Activated CD8-positive, alpha-beta memory T cell treated with anti-CD3 and anti-CD28 coated beads, Interleukin-2, amount 50 U/mL, for 48 hours (primary cell): Measurements from ENCODE around the gene FECH.
"Not testable (repeated sequence)": the region's sequence is repeated elsewhere in the genome, so short reads cannot be mapped to it uniquely, and the experiment has no call there.

Experiments used
- DNase-seq: peaks from one replicate; pipeline ENCODE4 v3.0.0-alpha.2; 2020

The FECH gene, protein sequence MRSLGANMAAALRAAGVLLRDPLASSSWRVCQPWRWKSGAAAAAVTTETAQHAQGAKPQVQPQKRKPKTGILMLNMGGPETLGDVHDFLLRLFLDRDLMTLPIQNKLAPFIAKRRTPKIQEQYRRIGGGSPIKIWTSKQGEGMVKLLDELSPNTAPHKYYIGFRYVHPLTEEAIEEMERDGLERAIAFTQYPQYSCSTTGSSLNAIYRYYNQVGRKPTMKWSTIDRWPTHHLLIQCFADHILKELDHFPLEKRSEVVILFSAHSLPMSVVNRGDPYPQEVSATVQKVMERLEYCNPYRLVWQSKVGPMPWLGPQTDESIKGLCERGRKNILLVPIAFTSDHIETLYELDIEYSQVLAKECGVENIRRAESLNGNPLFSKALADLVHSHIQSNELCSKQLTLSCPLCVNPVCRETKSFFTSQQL

DNA sequence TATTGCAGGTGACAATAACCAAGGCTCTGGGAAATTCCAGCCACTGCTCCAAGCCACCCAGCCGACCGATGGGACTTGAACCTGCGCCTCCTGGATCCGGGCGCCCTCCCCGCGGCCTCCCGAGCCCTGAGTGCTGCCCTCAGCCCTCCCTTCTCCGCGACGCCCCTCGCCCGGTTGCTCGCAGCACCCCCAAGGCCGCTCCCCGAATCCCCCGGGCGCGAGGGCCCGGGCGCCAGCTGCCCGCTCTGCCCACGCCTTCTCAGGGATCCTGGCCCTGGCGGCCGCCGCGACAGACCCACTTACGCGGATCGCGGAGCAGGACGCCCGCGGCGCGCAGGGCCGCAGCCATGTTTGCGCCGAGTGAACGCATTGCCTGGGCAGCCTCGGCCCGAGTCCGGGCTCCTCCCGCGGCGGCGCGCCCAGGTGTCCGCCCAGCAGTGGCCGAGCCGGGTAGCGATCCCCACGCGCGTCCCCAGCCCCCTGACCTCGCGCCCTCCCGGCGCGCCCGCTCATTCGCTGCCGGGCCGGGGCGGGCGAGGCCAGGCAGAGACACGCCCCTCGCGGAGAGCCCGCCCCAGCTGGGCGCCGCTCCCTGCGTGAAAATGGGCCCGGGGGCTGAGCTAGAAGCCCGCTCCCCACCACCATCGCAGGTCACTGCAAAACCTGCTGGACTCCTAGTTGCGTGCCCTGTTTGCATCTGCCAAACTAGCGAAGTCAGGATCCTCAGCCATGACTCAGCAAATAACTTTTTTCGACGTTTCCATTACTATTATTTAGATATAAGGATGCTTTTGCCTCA lies at the start of gene FECH:
Gene FECH (minus strand): TSS at position 452 of the 799 bp plus-strand sequence. CDS start 82 bp downstream, at position 370.
- peak; percentile 81 for DNase-seq

DNA sequence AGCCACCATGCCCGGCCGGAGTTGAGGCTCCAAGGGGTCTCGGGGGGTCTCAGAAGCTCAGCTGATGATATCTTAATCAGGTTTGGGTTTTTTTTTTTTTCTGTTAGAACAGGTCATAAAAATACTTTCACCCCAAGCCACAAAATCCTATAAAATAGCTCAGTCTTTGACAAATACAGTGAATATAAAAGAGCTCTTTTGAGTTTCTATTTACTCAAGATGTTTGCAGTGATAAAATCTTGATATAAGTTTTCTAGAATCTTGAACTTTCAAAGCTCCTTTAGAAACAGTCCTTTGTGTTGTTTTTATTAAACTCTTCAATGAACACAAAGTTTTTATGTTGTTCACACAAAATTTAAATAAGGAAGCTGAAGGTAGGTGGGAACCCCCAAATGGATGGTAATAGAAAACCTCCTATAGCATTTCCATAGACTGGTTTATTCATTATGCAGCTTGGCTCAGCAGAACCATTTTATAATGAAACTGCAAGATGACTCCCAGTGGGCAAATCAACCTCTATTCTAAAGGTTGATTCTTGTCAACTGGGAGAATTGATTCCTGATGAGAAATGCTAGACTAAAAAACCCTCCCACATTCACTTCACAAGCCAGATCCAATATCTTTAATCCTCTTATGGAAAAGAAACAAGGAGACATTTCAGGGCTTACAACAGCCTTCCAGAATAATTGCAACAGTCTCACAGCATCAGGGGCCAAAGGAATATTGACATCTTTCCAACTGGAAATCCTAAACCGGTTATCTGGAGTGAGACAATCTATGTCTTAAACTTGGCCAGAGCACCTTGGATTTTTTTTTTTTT lies 48.7 kb upstream of the FECH start:
- DNase-seq = no peak

DNA sequence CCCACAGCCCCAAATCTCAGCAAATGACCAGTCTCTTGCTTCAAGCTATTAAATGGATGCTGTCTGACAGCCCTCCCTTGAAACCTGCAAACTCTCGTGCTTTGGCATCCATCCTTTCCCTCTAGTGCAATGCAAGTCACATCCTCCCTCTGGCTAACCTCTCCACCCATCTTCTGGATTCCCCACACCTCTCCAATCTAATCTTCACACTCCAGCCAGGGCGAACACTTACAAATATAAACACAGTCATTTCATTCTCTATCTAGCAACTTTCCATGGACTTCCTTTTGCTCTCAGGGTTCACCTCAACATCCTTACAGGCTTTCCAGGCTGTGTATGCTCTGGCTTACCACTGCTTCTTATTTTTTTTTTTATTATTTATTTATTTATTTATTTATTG lies 45.2 kb upstream of the FECH start:
- peak; percentile 37 for DNase-seq

DNA sequence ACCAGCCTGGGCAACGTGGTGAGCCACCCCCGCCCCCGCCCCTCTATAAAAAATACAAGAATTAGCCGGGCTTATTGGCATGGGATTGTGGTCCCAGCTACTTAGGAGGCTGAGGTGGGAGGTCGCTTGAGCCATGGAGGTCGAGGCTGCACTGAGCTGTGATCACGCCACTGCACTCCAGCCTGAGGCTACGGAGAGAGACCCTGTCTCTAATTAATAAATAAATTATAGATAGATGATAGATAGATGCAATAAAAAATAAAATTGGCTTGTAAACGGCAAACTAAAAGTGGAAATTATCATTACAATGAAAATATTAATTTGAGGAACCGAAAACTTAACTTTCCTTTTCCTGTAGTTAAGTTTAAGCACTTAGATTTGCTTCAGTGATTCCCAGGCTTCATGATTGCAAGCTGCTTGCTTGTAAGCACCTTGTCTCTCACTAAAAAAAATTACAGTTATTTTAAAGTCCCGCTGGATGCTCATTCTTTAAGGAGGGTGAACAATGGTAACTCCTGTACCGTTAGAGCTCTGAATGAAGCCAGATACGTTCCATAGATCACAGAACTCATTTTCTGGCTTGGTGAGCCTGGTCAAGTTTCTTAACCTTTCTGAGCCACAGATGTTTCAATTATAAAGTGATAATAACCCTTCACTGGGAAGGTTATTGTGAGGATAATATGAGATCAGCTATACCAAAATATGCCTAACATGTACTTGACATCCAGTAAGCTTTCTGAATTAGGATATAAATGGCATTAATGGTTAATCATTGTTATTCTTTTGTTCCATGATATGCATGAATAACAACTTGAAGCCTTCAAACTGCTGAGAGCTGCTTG lies 44.5 kb upstream of the FECH start:
- DNase-seq = no peak

DNA sequence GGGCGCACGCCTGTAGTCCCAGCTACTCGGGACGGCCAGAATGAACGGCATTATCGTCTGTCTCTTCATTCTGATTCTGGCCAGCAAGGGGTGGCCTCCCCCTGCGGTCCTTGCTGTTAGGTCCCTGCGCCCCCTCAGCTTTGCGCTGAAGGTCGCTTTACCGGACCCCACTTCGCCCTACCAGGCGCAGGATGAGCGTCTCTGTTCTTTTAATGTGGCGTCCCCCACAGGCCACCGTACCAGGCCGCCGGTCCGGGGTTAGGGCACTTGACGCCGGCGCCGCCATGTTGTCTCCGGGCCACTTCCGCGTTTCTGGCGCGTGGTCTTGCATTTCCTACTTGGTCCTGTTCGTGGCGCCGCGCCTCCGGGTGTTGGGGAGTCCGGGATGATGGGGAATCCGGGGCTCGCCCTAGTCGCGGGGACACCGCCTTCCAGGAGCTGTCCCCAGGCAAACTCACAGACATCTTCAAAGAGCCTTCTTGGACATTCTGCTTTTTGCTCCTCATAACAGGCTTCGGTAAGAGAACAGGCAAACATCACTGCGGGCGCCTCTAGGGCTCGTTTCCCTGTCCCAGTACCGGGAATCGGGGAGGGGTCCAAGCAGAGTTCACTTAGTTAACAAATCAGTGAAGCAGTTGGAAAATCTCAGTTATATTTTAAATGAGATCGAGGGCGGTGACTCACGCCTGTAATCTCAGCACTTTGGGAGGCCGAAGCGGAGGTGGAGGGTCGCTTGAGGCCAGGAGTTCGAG lies 43.7 kb upstream of the FECH start:
- DNase-seq = peak; percentile 95

DNA sequence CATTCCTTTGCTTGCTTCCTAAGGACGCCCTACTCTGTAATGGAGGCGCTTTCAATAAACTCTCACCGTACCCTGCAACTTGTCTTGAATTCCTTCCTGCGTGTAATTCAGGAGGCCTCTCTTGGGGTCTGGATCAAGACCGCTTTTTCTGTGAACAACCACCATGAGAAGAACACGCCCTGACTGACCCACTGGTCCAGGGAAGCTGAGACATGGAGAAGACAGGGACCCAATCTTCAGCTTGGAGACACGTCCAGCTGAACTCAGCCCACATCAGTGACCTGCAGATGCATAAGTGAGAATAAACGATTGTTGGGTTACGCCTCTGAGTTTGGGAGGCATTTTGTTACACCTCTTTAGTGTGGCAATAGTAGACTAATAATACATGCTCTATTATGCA lies 42.9 kb upstream of the FECH start:
- DNase-seq = peak; percentile 52

DNA sequence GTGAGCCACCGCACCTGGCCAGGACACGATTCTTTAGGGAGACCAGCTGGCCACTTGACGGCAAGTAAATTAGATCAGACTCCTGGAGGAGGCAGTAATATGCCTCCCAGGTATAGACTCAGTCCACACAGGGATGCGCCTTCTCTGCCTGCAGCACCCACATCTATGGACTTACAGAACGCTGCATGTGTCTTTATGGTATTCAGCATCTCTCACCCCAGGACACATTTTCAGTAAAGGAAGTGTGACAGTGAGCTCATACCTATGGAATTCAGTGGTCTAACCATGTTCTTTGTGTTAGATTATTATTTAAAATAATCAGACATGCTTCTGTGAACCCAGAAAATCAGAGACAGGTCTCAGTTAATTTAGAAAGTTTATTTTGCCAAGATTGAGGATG lies 41.0 kb upstream of the FECH start:
- no peak for DNase-seq

DNA sequence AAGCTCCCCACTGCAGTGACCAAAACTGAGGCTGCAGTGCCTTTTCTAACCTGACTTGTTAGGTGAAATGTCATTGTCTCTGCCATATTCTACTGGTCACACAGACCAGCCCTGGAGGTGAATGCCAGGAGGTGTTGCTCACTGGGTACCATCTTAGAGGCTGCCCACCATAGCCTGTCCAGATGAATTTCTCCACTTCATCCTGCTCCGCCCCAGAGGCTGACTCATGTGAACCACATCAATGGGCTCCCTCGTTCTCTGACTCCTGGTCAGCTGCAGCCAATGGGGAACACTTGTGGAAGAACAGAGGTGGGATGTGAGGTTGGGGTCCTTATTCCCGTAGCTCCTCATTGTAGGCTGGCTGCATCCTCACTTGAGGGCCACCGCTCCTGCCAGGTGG lies 38.5 kb upstream of the FECH start:
- no peak for DNase-seq

DNA sequence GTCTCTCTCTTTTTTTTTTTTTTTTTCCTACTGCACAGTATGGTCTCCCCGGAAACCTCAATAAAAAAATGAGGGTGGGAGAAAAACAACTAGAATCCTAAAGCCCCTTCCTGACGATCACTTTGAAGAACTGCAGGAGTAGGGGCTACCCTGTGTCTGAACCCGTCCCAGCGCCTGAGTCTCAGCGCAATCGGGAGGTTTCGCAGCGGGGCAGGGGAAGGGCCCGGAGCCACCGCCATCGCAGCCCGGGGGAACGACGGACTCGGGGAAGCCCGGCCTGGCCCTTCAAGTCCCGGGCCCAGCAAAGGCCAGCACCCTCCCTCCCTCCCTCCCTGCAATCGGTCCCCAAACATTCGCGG lies 34.7 kb upstream of the FECH start:
- DNase-seq = no peak

DNA sequence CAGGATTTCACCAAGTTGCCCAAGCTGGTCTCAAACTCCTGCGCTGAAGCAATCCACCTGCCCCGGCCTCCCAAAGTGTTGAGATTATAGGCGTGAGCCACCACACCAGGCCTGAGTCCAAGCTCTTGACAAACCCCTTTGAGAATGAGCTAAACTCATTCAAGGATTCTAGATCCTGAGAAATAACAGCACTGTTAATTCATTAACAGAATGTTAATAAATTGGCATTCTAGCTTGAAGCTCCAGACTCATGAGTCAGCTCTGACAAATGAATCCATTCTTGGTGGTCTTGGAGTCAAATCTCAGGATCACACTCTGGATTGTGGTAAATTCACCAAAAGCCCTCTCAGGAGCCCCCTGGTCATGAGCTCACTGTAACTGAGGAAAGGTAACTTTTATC lies 33.4 kb upstream of the FECH start:
- DNase-seq = no peak

DNA sequence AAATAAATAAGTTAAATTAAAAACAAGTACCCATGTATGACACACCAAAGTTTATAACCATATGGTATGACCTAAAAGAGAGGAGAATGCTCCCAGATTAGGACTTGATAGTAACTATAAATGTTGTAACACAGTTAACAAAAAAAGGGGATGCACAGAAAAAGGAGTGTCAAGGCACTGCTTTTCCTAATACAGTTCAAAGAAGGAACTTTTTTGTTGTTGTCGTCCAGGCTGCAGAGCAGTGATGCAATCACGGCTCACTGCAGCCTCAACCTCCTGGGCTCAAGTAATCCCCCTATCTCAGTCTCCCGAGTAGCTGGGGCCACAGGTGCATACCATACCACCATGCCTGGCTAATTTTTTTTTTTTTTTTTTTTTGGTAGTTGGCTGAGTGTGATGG lies 32.4 kb upstream of the FECH start:
- DNase-seq = no peak

DNA sequence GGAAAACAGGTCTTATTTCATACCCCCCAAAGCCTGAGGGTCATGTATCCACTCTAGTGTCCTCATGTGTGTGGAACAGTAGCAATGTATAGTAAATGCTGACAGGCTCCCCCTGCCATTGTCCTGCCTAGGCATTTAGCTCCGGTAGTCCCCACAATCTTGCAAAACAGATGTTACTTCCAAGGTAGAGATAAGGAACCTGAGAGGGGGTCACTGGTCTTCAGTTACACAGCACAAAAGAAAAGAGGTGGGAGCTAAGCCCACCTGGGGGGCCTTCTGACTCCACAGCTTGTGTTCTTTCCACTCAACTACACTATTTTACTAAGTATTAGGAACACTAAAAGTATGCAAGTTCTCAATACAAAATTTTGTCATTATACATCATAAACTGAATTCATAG lies 17.4 kb upstream of the FECH start:
- DNase-seq = no peak

DNA sequence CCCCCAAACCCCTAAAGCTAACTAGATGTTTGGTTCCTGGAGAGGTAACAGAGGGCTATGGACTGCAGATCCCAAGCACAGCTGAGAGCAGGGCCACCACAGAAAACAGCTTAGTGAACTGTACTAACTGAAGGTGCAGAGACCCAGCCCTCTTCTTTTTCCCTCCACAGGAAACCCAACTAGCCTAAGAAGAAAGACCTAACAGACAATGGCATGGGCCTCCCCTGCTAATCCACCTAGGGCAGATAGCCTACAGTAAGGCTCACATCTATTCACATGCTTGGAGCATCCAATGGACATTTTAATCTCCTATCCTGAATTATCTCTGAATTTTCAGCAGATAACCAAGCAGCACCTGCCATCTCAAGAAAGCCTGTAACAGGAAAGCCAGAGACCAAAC lies 8.8 kb upstream of the FECH start:
- no peak for DNase-seq

DNA sequence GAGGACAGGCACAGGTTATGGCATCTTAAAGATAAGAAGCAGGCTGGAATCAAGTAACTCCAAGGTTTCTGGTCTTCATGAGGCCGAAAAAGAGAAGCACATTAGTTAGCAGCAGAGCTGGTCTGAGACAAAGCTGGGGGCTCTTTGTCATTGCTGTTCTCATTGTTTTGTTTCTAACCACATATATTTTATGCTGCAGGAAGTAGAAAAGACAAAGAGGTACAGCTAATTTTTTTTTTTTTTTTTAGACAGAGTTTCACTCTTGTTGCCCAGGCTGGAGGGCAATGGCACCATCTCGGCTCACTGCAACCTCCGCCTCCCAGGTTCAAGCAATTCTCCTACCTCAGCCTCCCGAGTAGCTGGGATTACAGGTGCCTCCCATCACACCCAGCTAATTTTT lies 6.2 kb upstream of the FECH start:
- not testable (repeated sequence) for DNase-seq

DNA sequence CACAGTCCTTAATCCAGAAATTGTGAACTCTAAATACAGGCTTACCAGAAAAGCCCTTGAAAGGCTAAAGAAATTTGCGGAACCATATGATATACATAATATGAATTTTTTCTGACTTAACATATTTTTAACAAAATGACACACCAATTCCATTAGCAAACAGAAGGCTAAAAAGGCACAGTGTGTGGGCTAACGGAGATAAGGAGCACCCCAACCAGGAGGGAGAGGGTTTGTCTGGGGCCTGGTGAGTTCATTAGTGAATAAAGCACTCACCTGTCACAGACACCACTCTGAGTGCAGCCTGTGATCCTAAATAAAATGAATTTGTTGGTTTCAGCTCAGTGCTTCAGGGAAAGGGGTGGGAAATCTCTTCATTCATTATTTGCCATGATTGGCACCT lies 2.7 kb upstream of the FECH start:
- no peak for DNase-seq

DNA sequence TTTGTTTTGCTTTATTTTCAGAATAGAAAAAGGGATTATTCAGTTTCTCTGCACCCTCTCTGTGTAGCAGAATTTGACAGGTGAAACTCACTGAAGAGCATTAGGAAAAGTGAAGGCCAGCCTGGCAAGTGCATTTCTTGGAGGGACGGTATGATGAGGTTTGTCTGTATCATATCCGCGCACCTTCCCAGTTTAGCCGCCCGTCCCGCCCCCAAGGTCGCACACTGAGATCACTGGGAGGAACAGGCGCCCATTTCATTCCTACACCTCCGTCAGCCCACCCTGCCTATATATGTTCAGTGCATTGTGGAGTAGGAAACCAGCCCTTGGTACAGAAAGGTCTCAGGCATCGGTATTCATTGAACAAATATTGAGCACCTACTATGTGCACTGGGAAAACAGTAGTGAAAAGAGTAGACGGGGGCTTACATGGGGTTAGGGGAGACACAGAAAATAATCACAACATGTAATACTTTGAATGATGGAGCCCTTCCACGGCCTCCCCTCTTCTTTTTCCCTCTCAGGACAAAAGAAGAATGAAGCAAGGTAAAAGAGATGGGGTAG lies 678 bp upstream of the FECH start:
- no peak for DNase-seq

DNA sequence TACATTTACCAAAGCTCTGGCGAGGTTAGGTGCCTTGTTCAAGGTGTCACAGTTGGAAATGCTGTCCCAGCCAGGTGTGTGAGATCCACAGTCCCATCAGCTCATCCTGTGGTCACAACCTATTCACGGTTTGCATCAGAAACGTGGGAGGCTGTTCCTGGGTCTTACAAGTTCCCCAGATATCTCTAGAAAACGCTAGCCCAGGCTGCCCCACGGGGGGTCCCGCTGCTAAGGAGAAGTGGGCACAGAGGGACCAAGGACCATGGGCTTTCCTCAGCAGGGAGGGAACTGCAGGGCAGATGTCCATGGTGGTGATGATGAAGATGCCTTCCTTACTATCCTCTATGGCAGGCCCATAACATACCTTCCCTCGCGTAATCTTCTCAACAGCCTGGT lies 649 bp downstream of the FECH start:
- DNase-seq = no peak

DNA sequence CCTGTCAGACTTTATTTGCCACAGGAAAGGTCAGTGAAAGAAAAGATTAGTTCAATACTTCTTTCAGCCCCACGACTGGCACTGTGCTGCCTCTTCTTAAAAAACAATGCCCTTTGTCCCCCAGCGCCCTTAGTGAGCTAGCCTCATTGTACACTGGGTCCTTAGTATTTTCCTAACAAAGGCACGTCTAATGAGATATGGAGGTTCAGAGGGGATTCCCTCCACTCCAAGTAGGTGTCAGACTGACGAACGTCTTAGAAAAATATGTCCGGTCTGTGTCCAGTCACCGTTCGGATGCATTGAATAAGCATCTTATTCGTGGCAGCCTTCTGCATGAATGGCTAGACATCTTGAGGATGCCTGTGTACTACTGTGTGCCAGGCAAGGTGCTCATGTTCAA lies 1.1 kb downstream of the FECH start:
- no peak for DNase-seq

DNA sequence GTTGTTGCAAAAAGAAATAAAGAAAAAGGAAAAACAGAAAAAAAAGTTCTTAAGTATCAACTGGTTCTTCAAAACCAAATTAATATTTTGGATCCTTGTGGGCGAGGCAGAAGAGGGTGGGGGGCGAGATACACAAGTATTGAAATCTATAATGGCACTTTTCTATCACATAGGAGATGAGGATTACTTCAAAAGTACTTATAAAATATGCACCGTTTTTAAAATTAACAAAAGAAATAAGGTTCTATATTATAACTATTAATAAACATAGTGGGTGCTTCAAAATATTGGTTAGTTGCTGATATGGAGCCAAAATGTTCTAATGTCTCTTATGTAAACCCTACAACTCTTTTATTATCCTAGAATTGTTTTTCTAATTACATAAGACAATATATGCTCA lies 2.1 kb downstream of the FECH start:
- no peak for DNase-seq

DNA sequence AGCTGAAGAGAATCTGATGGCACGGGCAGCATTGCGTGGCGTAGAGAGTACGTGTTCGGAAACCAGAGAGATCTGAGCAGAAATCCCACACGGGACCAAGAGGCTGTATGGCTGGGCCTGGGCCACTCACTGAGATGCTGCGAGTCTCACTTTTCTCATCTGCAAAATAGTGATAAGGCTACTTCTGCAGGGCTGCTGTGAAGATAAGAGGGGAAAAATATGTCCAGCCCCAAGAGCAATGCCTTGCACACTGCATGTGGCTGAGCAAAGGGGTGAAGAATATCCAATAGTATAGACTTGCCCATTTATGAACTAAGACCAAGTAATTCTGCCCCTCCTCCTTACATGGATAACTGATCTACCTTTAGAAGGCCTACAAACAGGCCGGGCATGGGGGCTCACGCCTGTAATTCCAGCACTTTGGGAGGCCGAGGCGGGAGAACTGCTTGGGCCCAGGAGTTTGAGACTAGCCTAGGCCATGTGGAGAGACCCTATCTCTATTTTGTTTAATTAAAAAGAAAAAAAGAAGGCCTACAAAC lies 3.1 kb downstream of the FECH start:
- no peak for DNase-seq

DNA sequence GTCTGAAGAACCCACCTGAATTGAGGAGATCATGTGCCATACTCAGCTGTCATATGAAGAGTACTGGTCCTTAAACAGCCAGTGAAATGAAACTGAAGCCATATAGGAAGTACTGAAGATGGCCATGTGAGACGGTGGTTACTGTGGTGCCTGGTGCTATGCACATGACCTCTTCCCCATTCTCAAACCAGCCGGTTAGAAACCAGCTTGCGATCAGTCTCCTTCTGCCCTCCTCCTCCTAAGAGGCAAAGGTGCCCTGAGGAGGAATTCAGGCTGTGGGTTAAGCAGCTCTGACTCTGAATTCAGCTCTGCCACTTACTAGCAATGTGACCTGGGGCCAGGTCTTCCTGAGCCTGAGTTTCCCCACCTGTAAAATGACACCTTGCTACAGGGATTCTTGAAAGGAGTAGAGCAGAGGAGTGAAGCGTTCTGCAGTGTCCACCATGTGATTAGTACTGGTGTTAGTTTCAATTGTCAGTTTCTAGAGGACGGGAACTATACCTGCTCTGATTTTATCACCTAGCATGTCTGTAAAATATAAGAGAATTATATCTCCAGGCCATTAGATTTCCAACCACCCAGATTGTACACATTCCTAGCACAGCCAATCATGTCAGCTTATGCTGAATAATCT lies 5.1 kb downstream of the FECH start:
- no peak for DNase-seq
